ENCODE measurements around the gene KREMEN2.

KREMEN2 gene

GRCh38 chr16:2981177-2981898 lies 17.3 kb downstream of the KREMEN2 start:
- no peak for DNase-seq

DNA sequence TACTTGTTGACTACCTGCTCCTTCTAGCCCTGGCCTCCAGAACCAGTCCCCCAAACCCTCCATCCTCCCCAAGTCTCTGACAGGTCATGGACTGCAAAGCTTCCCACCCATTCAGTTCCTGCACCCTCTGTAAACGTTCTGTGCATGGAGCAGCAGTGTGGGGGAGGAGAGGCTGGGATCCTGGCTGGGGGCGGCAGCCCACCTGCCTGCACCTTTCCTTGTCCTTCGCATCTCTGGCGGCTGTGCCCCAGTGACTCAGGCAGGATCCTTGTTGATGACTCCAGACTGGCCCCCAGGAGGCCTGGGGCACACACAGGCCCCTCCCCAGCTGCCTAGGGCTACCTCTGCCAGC lies 17.8 kb downstream of the KREMEN2 start:
- DNase-seq: no peak

- DNase-seq: no peak
These were observed 18.3 kb downstream of the KREMEN2 start for GRCh38 chr16:2982402-2982801.

- DNase-seq: no peak
These were observed 19.6 kb downstream of the KREMEN2 start for GRCh38 chr16:2983706-2984136.

DNA sequence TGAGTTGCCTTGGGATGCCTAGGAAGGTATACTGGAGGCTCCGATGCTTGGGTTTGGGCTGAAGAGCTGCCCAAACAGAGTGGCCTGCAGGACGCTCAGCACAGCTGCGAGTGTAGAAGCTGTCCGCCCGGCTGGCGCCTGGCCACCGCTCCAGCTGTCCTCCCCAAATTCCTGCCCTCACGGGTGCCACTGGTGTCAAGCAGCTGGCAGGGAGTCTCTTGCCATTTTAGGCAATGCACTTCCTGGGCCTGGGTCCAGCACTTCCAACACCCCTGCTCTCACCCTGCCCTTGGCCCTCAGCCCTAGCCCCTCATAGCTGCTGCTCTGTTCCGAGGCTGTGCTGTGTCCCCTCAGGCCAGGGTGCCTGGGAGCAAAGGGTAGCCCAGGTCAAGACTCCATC lies 21.4 kb downstream of the KREMEN2 start:
- DNase-seq: no peak

DNA sequence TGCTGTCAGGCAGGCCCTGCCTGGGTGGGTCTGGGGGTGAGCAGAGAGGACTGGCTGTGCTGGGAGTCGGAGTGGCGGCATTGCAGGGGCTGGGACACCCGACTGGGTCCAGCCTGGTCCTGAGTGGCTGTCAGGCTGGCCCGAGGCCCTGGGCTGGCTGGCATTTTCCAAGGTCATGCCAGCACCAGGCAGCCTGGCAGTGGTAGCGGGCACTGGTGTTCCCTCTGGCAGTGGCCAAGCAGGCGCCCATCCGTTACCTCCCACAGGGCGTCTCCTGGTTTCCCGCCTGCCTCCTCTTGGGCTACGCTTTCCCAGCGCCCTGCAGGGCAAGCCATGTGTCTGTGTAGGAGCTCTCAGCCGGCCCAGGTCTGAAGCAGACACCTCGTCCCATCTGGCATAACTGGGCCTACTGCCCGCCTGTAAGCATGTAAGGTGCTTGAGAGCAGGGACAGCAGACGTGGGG lies 21.8 kb downstream of the KREMEN2 start:
- no peak for DNase-seq

DNA sequence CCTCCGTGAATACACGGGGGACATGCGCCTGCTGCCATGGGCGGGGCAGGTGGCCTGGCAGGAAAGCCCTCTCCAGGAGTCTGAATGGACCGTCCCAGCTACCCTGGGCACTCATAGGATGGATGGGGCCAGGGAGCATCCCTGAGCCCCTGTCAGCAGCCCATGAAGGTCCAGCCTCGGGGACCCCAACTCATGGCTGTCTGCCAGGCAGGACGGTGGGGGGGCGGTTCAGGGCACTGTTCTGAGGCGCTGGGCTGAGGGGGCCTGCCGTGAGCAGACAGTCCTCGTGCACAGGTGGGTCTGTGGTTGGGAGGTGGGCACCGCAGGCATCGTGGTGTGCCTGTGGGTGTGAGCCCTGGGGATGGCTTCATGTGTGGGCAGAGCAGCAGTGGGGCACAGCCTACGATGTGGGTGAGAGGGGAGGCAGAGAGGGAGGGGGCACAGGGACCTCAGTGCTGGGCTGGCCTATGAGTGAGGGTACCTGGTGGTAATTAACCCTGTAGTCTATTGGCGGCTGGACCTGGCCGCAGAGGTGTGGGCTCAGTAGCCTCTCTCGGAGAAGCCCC lies 22.6 kb downstream of the KREMEN2 start:
- no peak for DNase-seq

GRCh38 chr16:2987286-2987685 lies 23.2 kb downstream of the KREMEN2 start:
- DNase-seq: no peak

DNA sequence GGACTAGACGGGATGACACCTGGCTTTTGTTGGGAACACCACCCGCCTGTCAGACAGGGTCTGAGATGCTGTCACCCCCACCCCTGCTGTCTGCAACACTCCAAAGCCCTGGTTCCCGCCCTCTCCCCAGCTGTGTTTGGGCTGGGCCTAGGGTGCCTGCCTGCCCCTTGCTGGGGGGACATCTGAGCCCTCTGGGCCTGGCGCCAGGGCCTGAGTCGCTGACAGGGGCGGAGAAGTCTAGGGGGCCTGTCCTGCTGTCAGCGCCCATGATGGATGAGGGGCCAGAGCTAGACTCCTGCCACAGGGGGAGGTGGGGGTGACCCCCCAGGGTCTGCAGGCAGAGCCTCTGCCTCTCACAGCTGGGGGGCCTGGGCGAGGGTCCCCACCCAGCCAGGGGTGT lies 23.8 kb downstream of the KREMEN2 start:
- DNase-seq: no peak

DNA sequence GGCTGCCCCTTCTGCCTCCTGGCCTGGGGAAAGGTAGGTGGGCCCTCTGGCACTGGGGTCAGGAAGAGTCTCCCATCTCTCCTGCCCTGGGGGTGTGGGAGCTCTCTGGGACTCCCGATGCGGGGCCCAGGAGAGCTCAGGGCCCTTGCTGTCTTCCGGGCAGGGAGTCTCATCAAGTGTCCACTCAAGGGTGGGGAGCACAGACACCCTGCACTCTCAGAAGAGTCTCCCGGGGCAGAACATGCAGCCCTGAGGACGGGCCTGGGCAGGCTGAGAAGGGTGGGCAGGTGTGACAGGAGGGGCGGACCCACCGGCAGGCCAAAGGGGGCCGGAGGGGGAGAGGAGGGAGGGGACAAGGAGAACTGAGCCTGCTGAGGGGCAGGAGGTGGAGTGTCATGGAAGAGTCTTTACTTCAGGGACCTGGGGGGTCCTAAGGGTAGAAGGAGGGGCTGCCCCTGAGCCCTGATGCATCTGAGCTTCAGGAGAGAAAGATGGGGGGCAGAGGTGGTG lies 24.6 kb downstream of the KREMEN2 start:
- no peak for DNase-seq

DNA sequence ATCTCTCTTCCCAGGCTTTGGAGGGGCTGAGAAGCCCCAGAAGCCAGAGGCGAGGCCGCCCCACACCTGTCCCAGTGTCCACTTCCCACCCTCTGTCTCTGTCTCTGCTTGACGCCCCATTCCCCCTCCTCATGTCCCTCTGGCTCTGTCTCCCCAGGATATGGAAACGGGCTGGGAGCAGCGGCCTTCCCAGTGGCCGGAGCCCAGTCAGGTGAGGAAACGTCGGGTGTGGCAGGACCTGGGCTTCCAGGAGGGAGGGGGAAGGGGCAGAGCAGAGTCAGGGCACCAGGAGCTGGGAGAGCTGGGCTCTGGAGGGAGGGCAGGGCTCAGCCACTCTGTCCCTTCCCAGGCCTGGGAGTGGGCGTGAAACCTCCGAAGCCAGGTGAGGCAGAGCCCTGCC lies 26.8 kb downstream of the KREMEN2 start:
- DNase-seq: no peak

GRCh38 chr16:2991566-2992261 lies 27.6 kb downstream of the KREMEN2 start:
- DNase-seq: no peak

DNA sequence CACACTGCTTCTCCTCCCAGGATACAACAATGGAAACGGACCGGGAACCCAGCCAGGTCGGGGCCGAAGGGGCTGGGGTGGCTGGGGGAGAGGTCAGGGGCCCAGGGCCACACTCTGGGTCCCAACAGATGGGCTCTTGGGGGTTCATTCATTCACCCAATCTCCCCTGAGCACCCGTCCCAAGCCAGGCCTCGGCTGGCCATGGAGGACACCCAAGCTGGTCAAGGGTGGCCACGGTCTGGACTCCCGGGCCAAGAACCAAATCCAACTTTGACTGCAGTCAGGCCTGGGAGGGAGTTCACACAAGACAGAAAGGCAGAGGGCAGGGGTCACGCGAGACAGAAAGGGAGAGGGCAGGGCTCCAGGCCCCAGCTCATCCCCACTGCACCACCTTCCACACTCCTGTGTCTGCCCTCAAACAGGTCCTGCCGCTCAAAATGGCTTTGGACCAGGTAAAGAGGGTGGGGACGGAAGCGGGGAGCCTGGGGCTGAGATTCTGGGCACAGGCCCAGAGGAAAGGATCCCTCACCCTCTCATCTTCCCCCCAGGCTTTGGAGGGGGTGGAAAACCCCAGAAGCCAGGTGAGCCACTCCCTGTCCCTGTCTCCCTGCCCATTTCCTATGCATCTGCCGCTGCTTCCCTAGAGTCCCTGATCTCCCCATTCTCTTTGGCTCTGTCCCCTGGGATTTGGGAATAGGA lies 28.5 kb downstream of the KREMEN2 start:
- no peak for DNase-seq

- no peak for DNase-seq
These were observed 32.2 kb downstream of the KREMEN2 start for GRCh38 chr16:2996298-2996697.

DNA sequence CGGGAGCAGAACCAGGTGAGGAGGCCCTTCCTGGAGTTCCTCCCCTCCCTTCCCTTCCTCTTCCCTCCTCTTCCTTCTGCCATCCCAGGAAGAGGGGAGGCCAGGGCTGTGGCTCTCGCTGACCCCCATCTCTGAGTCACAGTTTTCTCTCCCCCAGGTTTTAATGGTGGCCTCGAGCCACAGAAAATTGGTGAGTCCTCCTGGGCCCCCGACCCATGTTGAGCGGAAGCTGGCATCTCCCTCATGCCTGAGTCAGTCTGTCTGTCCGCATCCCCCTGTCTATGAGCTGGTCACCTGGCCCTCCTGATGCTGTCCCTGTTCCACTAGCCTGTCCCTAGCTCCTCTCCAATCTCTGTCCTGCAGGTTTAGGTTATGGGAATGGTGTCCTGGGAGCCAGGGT lies 35.9 kb downstream of the KREMEN2 start:
- DNase-seq: no peak

GRCh38 chr16:3000540-3000939 lies 36.5 kb downstream of the KREMEN2 start:
- DNase-seq: no peak

DNA sequence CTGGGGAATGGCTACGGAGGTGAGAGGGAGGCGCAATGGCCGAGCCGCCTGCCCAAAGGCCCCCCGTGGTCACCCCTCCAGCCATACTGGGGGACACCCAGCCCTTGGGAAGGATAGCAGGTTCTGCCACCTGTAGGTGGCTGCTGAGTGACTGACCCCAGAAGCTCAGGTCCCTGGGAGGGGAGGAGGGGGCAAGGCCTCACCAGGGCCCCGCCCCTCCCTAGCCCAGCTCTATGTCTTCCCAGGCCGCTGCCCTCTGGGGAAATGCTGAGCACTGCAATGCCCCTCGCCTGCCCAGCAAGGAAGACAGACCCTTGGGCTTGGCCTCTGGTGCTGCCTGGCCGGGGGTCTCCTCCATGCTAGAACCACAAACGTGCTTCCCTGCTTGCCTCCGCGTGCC lies 37.2 kb downstream of the KREMEN2 start:
- no peak for DNase-seq

- DNase-seq: no peak
These were observed 39.7 kb downstream of the KREMEN2 start for GRCh38 chr16:3003582-3004270.

DNA sequence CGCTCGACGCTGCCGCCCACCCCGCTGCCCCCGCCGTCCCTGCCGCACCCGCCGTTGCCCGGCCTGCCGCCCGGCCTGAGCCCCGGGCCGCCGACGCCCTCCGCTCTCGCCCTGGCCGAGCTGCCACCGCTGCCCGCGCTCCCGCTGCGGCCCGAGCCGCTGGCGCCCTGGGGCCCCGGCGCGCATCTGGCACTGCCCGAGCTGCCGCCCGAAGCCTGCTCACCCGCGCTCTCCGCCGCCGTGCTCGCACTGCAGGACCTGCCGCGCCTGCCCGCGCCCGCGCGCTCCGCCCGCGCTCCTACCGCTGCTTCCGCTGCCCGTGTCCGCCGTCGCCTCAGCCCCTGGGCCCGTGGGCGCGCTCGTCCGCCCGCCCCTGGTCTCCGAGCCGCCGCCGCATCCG lies 40.2 kb downstream of the KREMEN2 start:
- no peak for DNase-seq

- DNase-seq: no peak
These were observed 40.8 kb downstream of the KREMEN2 start for GRCh38 chr16:3004781-3005284.

DNA sequence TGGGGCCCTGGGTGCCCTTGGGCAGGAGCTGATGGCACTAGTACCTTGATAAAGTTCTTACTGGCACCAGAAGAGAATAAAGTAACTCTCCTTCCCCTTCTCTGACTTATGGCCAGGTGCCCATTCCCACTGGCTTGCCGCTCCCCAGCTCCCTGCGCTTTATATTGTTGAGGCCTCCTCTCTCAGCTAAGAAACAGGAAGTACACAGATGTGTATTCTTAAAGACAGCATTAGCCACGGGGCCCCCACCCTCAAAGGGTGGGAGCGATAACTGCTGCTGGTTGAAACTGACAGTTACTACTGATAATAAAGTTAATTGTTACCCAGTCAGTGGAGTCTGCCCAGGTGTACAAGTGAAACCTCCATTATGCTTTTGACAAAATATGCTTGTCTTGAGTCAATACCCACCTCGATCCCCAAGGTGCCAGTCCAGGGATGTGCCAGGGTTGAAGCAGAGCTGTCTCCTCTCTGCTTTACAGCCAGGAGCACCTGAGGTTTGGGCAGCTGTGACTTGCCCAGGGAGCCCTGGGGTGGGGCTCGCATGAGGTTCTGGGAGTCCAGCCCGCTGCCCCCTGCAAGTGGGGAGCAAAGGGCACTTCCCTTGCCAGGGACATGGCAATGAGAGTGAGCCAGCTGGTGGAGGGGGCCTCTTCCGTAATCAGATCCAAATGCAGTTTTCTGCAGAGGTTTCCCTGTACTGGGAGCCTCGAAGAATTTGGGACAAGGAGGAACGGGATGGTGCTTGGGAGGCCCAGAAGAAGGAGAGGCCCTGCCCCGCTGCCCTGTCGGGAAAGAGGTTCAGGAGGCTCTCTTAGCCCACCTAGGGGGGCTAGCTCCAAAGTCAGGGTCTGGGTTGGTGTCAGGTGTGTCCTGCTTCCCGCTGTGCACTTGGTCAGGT lies 43.2 kb downstream of the KREMEN2 start:
- no peak for DNase-seq

Measured in cortex of kidney (tissue), 1 donor.